Uterus (tissue), 4 donors: ENCODE measurements around the gene NOS1AP. TPM values are rescaled to one million over a fixed set of nuclear protein-coding genes. Genes with fewer than 3 reads are reported as not detected.

ENCODE experiments used
- DNase-seq, 2 donors: peaks; one replicate each; pipeline ENCODE4 v3.0.0-alpha.2; 2019 to 2020
- H3K27ac ChIP-seq, 2 donors: fragments of 200-600 bp; sonication (generic); 1 replicate in 1 of 2; 2 replicates in 1 of 2; pipeline ENCODE4 v1.5.1; 2016 to 2018
- H3K27me3 ChIP-seq, 2 donors: fragments of 200-600 bp; sonication (generic); one replicate each; pipeline ENCODE4 v1.5.1; 2018 to 2019; ENCODE audit warnings: control low read depth in 1 of 2
- H3K36me3 ChIP-seq, 2 donors: fragments of 200-600 bp; sonication (generic); one replicate each; pipeline ENCODE4 v1.5.1; 2019; ENCODE audit warnings: control low read depth in 1 of 2
- H3K4me1 ChIP-seq, 2 donors: fragments of 200-600 bp; sonication (generic); one replicate each; pipeline ENCODE4 v1.5.1; 2018 to 2019; ENCODE audit warnings: control low read depth in 1 of 2
- H3K4me3 ChIP-seq, 2 donors: fragments of 200-600 bp; sonication (generic); 1 replicate in 1 of 2; 2 replicates in 1 of 2; pipeline ENCODE4 v1.5.1; 2018 to 2019; ENCODE audit warnings: mild to moderate bottlenecking in 1 of 2
- H3K9me3 ChIP-seq, 2 donors: fragments of 200-600 bp; sonication (generic); one replicate each; pipeline ENCODE4 v1.5.1; 2019; ENCODE audit warnings: control low read depth in 1 of 2
- POLR2A ChIP-seq, 2 donors: fragments of 450-650 bp; IDR thresholded peaks; one replicate each; pipeline ENCODE4 v1.6.1; 2016; ENCODE audit warnings: antibody characterized with exemption in 2 of 2, mild to moderate bottlenecking in 1 of 2, moderate library complexity in 1 of 2
- intact Hi-C: fragments of 100-400 bp; cut with DNase I; formaldehyde crosslinking; loops from one replicate; pipeline ENCODE4 v1.15.1; 2023; ENCODE audit warnings: low total_unique reads
- total RNA-seq, 4 donors: library from RNA; depleted of rRNA in 3 of 4; stranded (reverse); fragments of >200 nt in 3 of 4; gene quantifications; one replicate each; pipeline versions ENCODE4 v1.1.0 to v1.2.4, GENCODE V29; 2014 to 2023
- TF ChIP-seq, protein P1 (sequence below), 4 experiments: fragments of 200-600 bp in 2 of 4; fragments of 450-650 bp in 2 of 4; sonication (generic) in 2 of 4; IDR thresholded peaks; one replicate each; pipeline ENCODE4 v1.5.1; 2016 to 2019; ENCODE audit warnings: antibody characterized with exemption in 4 of 4, mild to moderate bottlenecking in 2 of 4, moderate library complexity in 1 of 4
- donor health status: DM: yes; HTN: yes; CAD: no.

The NOS1AP gene
- total RNA-seq, 4 donors from 2014 or later = under 0.01 to 5.3 (median 1.9) TPM; not detected in 1

DNA sequence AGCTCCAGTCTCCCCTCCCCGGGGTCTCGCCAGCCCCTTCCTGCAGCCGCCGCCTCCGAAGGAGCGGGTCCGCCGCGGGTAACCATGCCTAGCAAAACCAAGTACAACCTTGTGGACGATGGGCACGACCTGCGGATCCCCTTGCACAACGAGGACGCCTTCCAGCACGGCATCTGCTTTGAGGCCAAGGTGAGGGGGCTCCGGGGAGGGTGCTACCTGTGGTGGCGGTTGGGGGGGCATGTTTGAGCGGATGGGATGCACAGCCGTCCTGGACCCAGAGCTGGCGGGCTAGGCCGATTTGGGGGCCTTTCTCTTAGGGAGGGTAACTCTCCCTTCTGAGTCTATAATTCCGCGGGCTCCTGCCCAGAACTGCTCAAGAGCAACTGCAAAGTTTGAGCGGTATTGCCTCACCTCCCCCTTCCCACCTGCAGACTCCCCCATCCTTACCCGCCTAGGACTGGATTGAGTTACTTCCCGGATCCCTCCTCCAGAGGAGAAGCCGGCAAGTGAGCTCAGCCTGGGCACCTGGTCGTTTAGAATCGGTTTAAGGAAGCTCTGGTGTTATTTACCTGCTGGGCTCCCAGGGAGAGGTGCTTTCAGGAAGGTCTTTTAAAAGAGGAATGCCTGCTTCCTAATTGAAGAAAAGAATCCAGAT is 730 bp downstream of the NOS1AP start:
- peak overlapping the region; percentile 32 to 84 for H3K4me3 ChIP-seq
- peak in 1 of 2 donors; percentile 15 for DNase-seq
- H3K27me3 ChIP-seq = no peaks in the 10 kb centered on the region
- intact Hi-C loops = no loop called here
- TF ChIP-seq, protein P1, sequence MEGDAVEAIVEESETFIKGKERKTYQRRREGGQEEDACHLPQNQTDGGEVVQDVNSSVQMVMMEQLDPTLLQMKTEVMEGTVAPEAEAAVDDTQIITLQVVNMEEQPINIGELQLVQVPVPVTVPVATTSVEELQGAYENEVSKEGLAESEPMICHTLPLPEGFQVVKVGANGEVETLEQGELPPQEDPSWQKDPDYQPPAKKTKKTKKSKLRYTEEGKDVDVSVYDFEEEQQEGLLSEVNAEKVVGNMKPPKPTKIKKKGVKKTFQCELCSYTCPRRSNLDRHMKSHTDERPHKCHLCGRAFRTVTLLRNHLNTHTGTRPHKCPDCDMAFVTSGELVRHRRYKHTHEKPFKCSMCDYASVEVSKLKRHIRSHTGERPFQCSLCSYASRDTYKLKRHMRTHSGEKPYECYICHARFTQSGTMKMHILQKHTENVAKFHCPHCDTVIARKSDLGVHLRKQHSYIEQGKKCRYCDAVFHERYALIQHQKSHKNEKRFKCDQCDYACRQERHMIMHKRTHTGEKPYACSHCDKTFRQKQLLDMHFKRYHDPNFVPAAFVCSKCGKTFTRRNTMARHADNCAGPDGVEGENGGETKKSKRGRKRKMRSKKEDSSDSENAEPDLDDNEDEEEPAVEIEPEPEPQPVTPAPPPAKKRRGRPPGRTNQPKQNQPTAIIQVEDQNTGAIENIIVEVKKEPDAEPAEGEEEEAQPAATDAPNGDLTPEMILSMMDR (IDR thresholded peaks at IDR 0.05) = no peak
- no peak for TF ChIP-seq POLR2A (IDR thresholded peaks at IDR 0.05)
- H3K4me1 ChIP-seq = peaks cover 0 to 9% of the 10 kb centered on the region in 2 donors
- no peaks in the 10 kb centered on the region for H3K36me3 ChIP-seq
- H3K9me3 ChIP-seq = no peaks in the 10 kb centered on the region
- H3K27ac ChIP-seq = peak overlapping the region in 1 of 2 donors; percentile 28

DNA sequence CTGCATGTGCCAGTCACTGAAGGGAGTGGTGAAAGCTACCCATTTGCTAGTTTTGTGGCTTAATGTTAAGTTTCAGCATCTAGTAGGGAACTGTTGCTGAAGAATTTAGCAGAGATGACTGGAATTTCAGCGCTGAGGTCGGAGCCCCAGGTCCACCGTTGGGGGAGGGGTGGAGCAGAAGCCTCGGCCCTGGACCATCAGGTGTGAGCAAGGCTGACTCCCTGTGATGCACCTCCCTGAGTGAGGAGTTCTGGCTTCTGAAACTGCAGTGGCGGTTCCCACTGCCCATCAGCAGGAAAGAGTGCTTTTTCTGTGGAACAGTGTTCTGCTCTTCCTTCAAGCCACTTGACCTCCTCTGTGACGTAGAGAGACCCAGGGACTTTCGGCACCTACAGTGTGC is 1.3 kb downstream of the NOS1AP start:
- Histone ChIP-seq H3K27me3 (no peaks in the 10 kb centered on the region), H3K27ac (no peak overlapping the region), H3K9me3 (no peaks in the 10 kb centered on the region), H3K36me3 (no peaks in the 10 kb centered on the region), H3K4me3 (peak overlapping the region in 1 of 2 donors; percentile 84), H3K4me1 (peaks cover 0 to 9% of the 10 kb centered on the region in 2 donors)
- intact Hi-C loops = no loop called here
- DNase-seq = no peak
- TF ChIP-seq POLR2A (IDR thresholded peaks at IDR 0.05) = no peak
- TF ChIP-seq, protein P1 (IDR thresholded peaks at IDR 0.05) = no peak

DNA sequence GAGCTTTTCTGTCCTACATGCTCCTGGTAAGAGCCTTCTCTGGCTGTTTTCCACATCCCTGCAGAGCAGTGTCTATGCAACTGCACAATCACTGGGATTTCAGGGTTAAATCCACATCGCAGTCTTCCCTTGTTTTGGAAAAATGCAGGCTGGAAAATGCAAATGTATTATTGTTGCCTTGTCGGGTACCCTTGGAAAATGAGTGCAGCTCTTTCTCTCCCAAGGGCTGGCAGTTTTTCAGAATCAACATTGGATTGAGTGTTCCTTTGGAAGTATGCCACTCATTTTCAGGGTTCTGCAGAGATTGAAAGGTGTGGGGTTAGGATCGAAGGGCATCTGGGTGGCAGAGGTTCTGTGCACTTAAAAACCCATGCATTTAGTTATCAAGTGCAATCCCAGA is 3.2 kb downstream of the NOS1AP start:
- no peaks in the 10 kb centered on the region for H3K36me3 ChIP-seq
- no peak for DNase-seq
- H3K27ac ChIP-seq = no peak overlapping the region
- peaks cover 0 to 9% of the 10 kb centered on the region in 2 donors for H3K4me1 ChIP-seq
- no peaks in the 10 kb centered on the region for H3K9me3 ChIP-seq
- no peak overlapping the region for H3K4me3 ChIP-seq
- intact Hi-C loops = no loop called here
- no peaks in the 10 kb centered on the region for H3K27me3 ChIP-seq
- TF ChIP-seq, protein P1 (IDR thresholded peaks at IDR 0.05) = no peak
- no peak for TF ChIP-seq POLR2A (IDR thresholded peaks at IDR 0.05)

GRCh38 chr1:162074276-162075005 is 5.0 kb downstream of the NOS1AP start:
- H3K9me3 ChIP-seq = no peaks in the 10 kb centered on the region
- no peak for DNase-seq
- H3K27ac ChIP-seq = no peak overlapping the region
- no peak overlapping the region for H3K4me3 ChIP-seq
- no peaks in the 10 kb centered on the region for H3K27me3 ChIP-seq
- TF ChIP-seq POLR2A (IDR thresholded peaks at IDR 0.05) = no peak
- TF ChIP-seq, protein P1 (IDR thresholded peaks at IDR 0.05) = no peak
- intact Hi-C loops = no loop called here
- H3K4me1 ChIP-seq = peaks cover 0 to 3% of the 10 kb centered on the region in 2 donors
- H3K36me3 ChIP-seq = no peaks in the 10 kb centered on the region

DNA sequence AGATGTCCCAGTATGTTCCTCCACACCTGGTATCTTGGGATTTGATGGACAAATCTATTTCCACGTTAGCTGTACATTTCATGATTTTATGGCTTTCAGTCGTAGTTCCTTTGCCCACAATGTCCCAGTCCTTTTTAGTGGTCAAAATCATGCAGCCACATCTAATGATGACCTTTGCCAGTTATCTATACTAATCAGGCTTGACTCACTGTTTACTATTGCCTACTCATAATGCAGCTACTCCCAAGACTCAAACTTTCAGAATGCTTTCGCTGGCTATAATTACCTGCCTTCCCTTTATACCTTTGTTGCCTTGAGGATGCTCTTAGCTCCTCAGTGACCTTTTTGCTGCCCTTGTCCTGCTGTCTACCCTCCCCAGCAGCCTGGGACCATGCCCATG is 6.4 kb downstream of the NOS1AP start:
- Histone ChIP-seq H3K36me3 (no peaks in the 10 kb centered on the region), H3K27ac (no peak overlapping the region), H3K4me1 (no peaks in the 10 kb centered on the region), H3K9me3 (no peaks in the 10 kb centered on the region), H3K4me3 (no peak overlapping the region), H3K27me3 (no peaks in the 10 kb centered on the region)
- intact Hi-C loops = no loop called here
- TF ChIP-seq, protein P1 (IDR thresholded peaks at IDR 0.05) = no peak
- no peak for TF ChIP-seq POLR2A (IDR thresholded peaks at IDR 0.05)
- DNase-seq = no peak
